IPS-15b (cell line): Measurements from ENCODE around the gene TSHR.

ENCODE experiments used
- H3K27me3 ChIP-seq: one replicate; pipeline ENCODE4 v1.6.1; 2013; ENCODE audit warnings: low read length; ENCODE audit not compliant: control insufficient read depth, insufficient read depth
- H3K36me3 ChIP-seq: one replicate; pipeline ENCODE4 v1.6.1; 2013; ENCODE audit warnings: low read length; ENCODE audit not compliant: control insufficient read depth, insufficient read depth
- H3K4me1 ChIP-seq: one replicate; pipeline ENCODE4 v1.6.1; 2013; ENCODE audit warnings: mild to moderate bottlenecking, low read length; ENCODE audit not compliant: control insufficient read depth, insufficient read depth
- H3K4me3 ChIP-seq: one replicate; pipeline ENCODE4 v1.5.1; 2013; ENCODE audit warnings: low read depth, low read length
- H3K9ac ChIP-seq: one replicate; pipeline ENCODE4 v1.6.1; 2013; ENCODE audit warnings: low read depth, mild to moderate bottlenecking, low read length
- H3K9me3 ChIP-seq: one replicate; pipeline ENCODE4 v1.6.1; 2013; ENCODE audit warnings: mild to moderate bottlenecking, low read length; ENCODE audit not compliant: control insufficient read depth, insufficient read depth

TSHR gene

GRCh38 chr14:81122326-81122725 is 166.9 kb downstream of the TSHR start:
- no peaks in the 10 kb centered on the region for H3K36me3 ChIP-seq
- H3K4me1 ChIP-seq, result no peaks in the 10 kb centered on the region
- H3K27me3 ChIP-seq, result no peaks in the 10 kb centered on the region
- no peaks in the 10 kb centered on the region for H3K9me3 ChIP-seq
- no peak overlapping the region for H3K4me3 ChIP-seq
- no peak overlapping the region for H3K9ac ChIP-seq

- no peaks in the 10 kb centered on the region for H3K4me1 ChIP-seq
- H3K4me3 ChIP-seq, result no peak overlapping the region
- no peaks in the 10 kb centered on the region for H3K36me3 ChIP-seq
- H3K9ac ChIP-seq, result no peak overlapping the region
- H3K9me3 ChIP-seq, result no peaks in the 10 kb centered on the region
- H3K27me3 ChIP-seq, result no peaks in the 10 kb centered on the region
These were observed 168.4 kb downstream of the TSHR start for GRCh38 chr14:81123811-81124210.

GRCh38 chr14:81125536-81125935 is 170.1 kb downstream of the TSHR start:
- Histone ChIP-seq H3K27me3 (no peaks in the 10 kb centered on the region), H3K36me3 (no peaks in the 10 kb centered on the region), H3K4me3 (no peak overlapping the region), H3K9ac (no peak overlapping the region), H3K4me1 (no peaks in the 10 kb centered on the region), H3K9me3 (no peaks in the 10 kb centered on the region)

GRCh38 chr14:81127785-81128184 is 172.4 kb downstream of the TSHR start:
- no peaks in the 10 kb centered on the region for H3K27me3 ChIP-seq
- no peaks in the 10 kb centered on the region for H3K9me3 ChIP-seq
- no peaks in the 10 kb centered on the region for H3K36me3 ChIP-seq
- no peak overlapping the region for H3K4me3 ChIP-seq
- H3K4me1 ChIP-seq, result no peaks in the 10 kb centered on the region
- no peak overlapping the region for H3K9ac ChIP-seq

- H3K9me3 ChIP-seq, result no peaks in the 10 kb centered on the region
- H3K4me3 ChIP-seq, result no peak overlapping the region
These were observed 173.8 kb downstream of the TSHR start for GRCh38 chr14:81129242-81129641.

GRCh38 chr14:81132468-81132867 is 177.0 kb downstream of the TSHR start:
- Histone ChIP-seq H3K9ac (no peak overlapping the region), H3K36me3 (no peaks in the 10 kb centered on the region), H3K27me3 (no peaks in the 10 kb centered on the region), H3K4me3 (no peak overlapping the region), H3K9me3 (no peaks in the 10 kb centered on the region), H3K4me1 (no peaks in the 10 kb centered on the region)

More at GRCh38 chr14:81129242-81129641, 173.8 kb downstream of the TSHR start:
- Histone ChIP-seq H3K36me3 (no peaks in the 10 kb centered on the region), H3K9ac (no peak overlapping the region), H3K27me3 (no peaks in the 10 kb centered on the region), H3K4me1 (no peaks in the 10 kb centered on the region)

- Histone ChIP-seq H3K9me3 (no peaks in the 10 kb centered on the region), H3K4me1 (no peaks in the 10 kb centered on the region), H3K27me3 (no peaks in the 10 kb centered on the region), H3K36me3 (no peaks in the 10 kb centered on the region), H3K9ac (no peak overlapping the region), H3K4me3 (no peak overlapping the region)
These were observed 178.0 kb downstream of the TSHR start for GRCh38 chr14:81133400-81133799.

- Histone ChIP-seq H3K27me3 (no peaks in the 10 kb centered on the region), H3K36me3 (no peaks in the 10 kb centered on the region), H3K9me3 (no peaks in the 10 kb centered on the region), H3K4me3 (no peak overlapping the region), H3K4me1 (no peaks in the 10 kb centered on the region), H3K9ac (no peak overlapping the region)
These were observed 181.9 kb downstream of the TSHR start for GRCh38 chr14:81137316-81137715.

GRCh38 chr14:81138429-81138828 is 183.0 kb downstream of the TSHR start:
- H3K9me3 ChIP-seq, result no peaks in the 10 kb centered on the region
- H3K36me3 ChIP-seq, result no peaks in the 10 kb centered on the region
- H3K4me1 ChIP-seq, result no peaks in the 10 kb centered on the region
- no peak overlapping the region for H3K9ac ChIP-seq
- no peak overlapping the region for H3K4me3 ChIP-seq
- H3K27me3 ChIP-seq, result no peaks in the 10 kb centered on the region

GRCh38 chr14:81141426-81141825 is 186.0 kb downstream of the TSHR start:
- Histone ChIP-seq H3K36me3 (no peaks in the 10 kb centered on the region), H3K9ac (no peak overlapping the region), H3K27me3 (no peaks in the 10 kb centered on the region), H3K4me3 (no peak overlapping the region), H3K4me1 (no peaks in the 10 kb centered on the region), H3K9me3 (no peaks in the 10 kb centered on the region)

- Histone ChIP-seq H3K4me3 (no peak overlapping the region), H3K9ac (no peak overlapping the region), H3K36me3 (no peaks in the 10 kb centered on the region), H3K9me3 (no peaks in the 10 kb centered on the region), H3K4me1 (no peaks in the 10 kb centered on the region), H3K27me3 (no peaks in the 10 kb centered on the region)
These were observed 188.4 kb downstream of the TSHR start for GRCh38 chr14:81143793-81144192.

- Histone ChIP-seq H3K4me1 (no peaks in the 10 kb centered on the region), H3K9me3 (no peaks in the 10 kb centered on the region), H3K36me3 (no peaks in the 10 kb centered on the region), H3K27me3 (no peaks in the 10 kb centered on the region), H3K4me3 (no peak overlapping the region), H3K9ac (no peak overlapping the region)
These were observed 189.6 kb downstream of the TSHR start for GRCh38 chr14:81144824-81145603.
